ENCODE results near the gene RBM22. TPM values are rescaled to one million over a fixed set of nuclear protein-coding genes. Genes with fewer than 3 reads are reported as not detected.

Gene RBM22
- total and polyA plus RNA-seq, 4 donors = 27.2 to 49.9 (median 38.6) TPM

- Histone ChIP-seq H3K4me1 (ENCODE audit: control insufficient read depth in 5 of 5, insufficient read depth in 5 of 5, low read length in 5 of 5) (peaks cover 0 to 22% (median 7%) of the 10 kb centered on the region in 5 donors), H3K27me3 (ENCODE audit: control insufficient read depth in 3 of 3, insufficient read depth in 3 of 3, low read length in 2 of 3) (no peaks in the 10 kb centered on the region), H3K27ac (ENCODE audit: low read depth in 1 of 2, low read length in 1 of 2) (peak overlapping the region; percentile 34 to 68), H3K9me3 (ENCODE audit: control insufficient read depth in 4 of 4, insufficient read depth in 3 of 4, low read length in 3 of 4) (no peaks in the 10 kb centered on the region), H3K36me3 (ENCODE audit: control insufficient read depth in 4 of 4, insufficient read depth in 4 of 4, low read length in 4 of 4) (peaks cover 0 to 3% (median under 1%) of the 10 kb centered on the region in 4 donors), H3K9ac (ENCODE audit: insufficient read depth in 1 of 2, low read length in 2 of 2) (no peak overlapping the region), H3K4me3 (no peak overlapping the region)
- 98% methylated on average over 4 of the region's 4 CpGs for WGBS, 2 donors
- TF ChIP-seq, protein P1, sequence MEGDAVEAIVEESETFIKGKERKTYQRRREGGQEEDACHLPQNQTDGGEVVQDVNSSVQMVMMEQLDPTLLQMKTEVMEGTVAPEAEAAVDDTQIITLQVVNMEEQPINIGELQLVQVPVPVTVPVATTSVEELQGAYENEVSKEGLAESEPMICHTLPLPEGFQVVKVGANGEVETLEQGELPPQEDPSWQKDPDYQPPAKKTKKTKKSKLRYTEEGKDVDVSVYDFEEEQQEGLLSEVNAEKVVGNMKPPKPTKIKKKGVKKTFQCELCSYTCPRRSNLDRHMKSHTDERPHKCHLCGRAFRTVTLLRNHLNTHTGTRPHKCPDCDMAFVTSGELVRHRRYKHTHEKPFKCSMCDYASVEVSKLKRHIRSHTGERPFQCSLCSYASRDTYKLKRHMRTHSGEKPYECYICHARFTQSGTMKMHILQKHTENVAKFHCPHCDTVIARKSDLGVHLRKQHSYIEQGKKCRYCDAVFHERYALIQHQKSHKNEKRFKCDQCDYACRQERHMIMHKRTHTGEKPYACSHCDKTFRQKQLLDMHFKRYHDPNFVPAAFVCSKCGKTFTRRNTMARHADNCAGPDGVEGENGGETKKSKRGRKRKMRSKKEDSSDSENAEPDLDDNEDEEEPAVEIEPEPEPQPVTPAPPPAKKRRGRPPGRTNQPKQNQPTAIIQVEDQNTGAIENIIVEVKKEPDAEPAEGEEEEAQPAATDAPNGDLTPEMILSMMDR (IDR thresholded peaks at IDR 0.05; ENCODE audit: control extremely low read depth, extremely low read depth) = no peak
- ATAC-seq (ENCODE audit: insufficient read depth, low FRiP score) = no peak
- DNase-seq = no peak
Observed at GRCh38 chr5:150658121-150658520, 42.7 kb downstream of the RBM22 start.

GRCh38 chr5:150656191-150657132, 44.4 kb downstream of the RBM22 start:
- Histone ChIP-seq H3K27me3 (ENCODE audit: control insufficient read depth in 3 of 3, insufficient read depth in 3 of 3, low read length in 2 of 3) (no peaks in the 10 kb centered on the region), H3K36me3 (ENCODE audit: control insufficient read depth in 4 of 4, insufficient read depth in 4 of 4, low read length in 4 of 4) (peaks cover 0 to 8% (median 4%) of the 10 kb centered on the region in 4 donors), H3K9ac (ENCODE audit: insufficient read depth in 1 of 2, low read length in 2 of 2) (no peak overlapping the region), H3K4me1 (ENCODE audit: control insufficient read depth in 5 of 5, insufficient read depth in 5 of 5, low read length in 5 of 5) (peaks cover 0 to 27% (median 7%) of the 10 kb centered on the region in 5 donors), H3K27ac (ENCODE audit: low read depth in 1 of 2, low read length in 1 of 2) (peak overlapping the region; percentile 59 to 76), H3K4me3 (peak overlapping the region; percentile 24), H3K9me3 (ENCODE audit: control insufficient read depth in 4 of 4, insufficient read depth in 3 of 4, low read length in 3 of 4) (no peaks in the 10 kb centered on the region)
- ATAC-seq (ENCODE audit: insufficient read depth, low FRiP score) (peak; percentile 61), DNase-seq (peak; percentile 83 to 94 (median 93))
- WGBS, 2 donors = 3 to 4% methylated on average over 47 to 99 of the region's 99 CpGs
- TF ChIP-seq, protein P1 (IDR thresholded peaks at IDR 0.05; ENCODE audit: control extremely low read depth, extremely low read depth) = peak; percentile 37

GRCh38 chr5:150655221-150655620, 45.6 kb downstream of the RBM22 start:
- H3K4me1 ChIP-seq (ENCODE audit: control insufficient read depth in 5 of 5, insufficient read depth in 5 of 5, low read length in 5 of 5) = peaks cover 0 to 27% (median 7%) of the 10 kb centered on the region in 5 donors
- no peak overlapping the region for H3K27ac ChIP-seq (ENCODE audit: low read depth in 1 of 2, low read length in 1 of 2)
- no peak overlapping the region for H3K9ac ChIP-seq (ENCODE audit: insufficient read depth in 1 of 2, low read length in 2 of 2)
- H3K36me3 ChIP-seq (ENCODE audit: control insufficient read depth in 4 of 4, insufficient read depth in 4 of 4, low read length in 4 of 4) = peaks cover 0 to 13% (median 12%) of the 10 kb centered on the region in 4 donors
- DNase-seq = no peak
- no peak for ATAC-seq (ENCODE audit: insufficient read depth, low FRiP score)
- TF ChIP-seq, protein P1 (IDR thresholded peaks at IDR 0.05; ENCODE audit: control extremely low read depth, extremely low read depth) = no peak
- H3K27me3 ChIP-seq (ENCODE audit: control insufficient read depth in 3 of 3, insufficient read depth in 3 of 3, low read length in 2 of 3) = no peaks in the 10 kb centered on the region
- 88 to 96% methylated on average over 3 of the region's 3 CpGs for WGBS, 2 donors
- no peak overlapping the region for H3K4me3 ChIP-seq
- no peaks in the 10 kb centered on the region for H3K9me3 ChIP-seq (ENCODE audit: control insufficient read depth in 4 of 4, insufficient read depth in 3 of 4, low read length in 3 of 4)
